ENCODE measurements around the gene ZNF554.

DNA sequence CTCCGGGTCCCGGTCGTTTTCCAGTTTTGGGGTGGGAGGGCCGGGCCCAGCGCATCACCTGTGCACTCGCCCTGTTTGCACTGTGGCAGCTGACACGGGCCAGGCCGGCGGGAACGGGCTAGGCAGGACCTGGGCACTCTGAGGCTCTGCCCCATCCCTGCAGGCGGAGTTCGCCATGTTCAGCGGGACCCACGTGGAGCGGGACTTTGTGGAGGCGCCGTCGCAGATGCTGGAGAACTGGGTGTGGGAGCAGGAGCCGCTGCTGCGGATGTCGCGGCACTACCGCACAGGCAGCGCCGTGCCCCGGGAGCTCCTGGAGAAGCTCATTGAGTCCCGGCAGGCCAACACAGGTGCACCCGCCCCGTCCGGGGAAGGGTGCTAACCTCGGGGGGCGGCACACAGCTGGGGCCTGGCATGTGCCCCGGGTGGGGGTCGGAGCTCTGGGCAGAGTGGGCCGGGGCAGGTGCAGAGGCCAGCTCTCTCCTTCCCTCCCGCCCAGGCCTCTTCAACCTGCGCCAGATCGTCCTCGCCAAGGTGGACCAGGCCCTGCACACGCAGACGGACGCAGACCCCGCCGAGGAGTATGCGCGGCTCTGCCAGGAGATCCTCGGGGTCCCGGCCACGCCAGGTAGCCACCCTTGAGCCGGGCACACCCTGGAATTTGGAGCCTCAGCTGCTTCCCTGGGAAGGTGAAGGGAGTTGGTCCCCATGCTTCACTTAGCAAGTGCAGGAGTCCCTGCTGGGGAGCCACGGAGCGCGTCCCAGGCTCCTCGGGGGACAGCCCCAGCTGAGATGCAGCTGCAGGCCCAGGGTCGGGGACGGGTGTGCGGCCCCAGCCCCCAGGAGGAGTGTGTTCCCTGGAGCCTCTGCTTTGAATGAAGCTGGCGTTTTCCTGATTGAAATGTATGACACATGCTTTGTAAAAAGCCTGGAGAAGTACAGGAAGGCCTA is 9.3 kb upstream of the ZNF554 start:
- TF ChIP-seq, protein P1, sequence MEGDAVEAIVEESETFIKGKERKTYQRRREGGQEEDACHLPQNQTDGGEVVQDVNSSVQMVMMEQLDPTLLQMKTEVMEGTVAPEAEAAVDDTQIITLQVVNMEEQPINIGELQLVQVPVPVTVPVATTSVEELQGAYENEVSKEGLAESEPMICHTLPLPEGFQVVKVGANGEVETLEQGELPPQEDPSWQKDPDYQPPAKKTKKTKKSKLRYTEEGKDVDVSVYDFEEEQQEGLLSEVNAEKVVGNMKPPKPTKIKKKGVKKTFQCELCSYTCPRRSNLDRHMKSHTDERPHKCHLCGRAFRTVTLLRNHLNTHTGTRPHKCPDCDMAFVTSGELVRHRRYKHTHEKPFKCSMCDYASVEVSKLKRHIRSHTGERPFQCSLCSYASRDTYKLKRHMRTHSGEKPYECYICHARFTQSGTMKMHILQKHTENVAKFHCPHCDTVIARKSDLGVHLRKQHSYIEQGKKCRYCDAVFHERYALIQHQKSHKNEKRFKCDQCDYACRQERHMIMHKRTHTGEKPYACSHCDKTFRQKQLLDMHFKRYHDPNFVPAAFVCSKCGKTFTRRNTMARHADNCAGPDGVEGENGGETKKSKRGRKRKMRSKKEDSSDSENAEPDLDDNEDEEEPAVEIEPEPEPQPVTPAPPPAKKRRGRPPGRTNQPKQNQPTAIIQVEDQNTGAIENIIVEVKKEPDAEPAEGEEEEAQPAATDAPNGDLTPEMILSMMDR (IDR thresholded peaks at IDR 0.05; ENCODE audit: poor library complexity): no peak
- no peak for TF ChIP-seq EZH2 (IDR thresholded peaks at IDR 0.05; ENCODE audit: borderline replicate concordance)
- no peak for TF ChIP-seq EZH2phosphoT487 (IDR thresholded peaks at IDR 0.05; ENCODE audit: low read depth, severe bottlenecking, unreplicated experiment)

Measured in hepatocyte (in vitro differentiated cells).